HG02973 (cell line): ENCODE measurements around the gene ZMAT3.
"Not testable (repeated sequence)": the region's sequence is repeated elsewhere in the genome, so short reads cannot be mapped to it uniquely, and the experiment has no call there.

Experiments used
- ATAC-seq: cut with Tn5 transposase; IDR thresholded peaks from one replicate; pipeline ENCODE4 v1.9.1; 2021; ENCODE audit warnings: moderate library complexity; ENCODE audit not compliant: unreplicated experiment

Gene ZMAT3, protein sequence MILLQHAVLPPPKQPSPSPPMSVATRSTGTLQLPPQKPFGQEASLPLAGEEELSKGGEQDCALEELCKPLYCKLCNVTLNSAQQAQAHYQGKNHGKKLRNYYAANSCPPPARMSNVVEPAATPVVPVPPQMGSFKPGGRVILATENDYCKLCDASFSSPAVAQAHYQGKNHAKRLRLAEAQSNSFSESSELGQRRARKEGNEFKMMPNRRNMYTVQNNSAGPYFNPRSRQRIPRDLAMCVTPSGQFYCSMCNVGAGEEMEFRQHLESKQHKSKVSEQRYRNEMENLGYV

DNA sequence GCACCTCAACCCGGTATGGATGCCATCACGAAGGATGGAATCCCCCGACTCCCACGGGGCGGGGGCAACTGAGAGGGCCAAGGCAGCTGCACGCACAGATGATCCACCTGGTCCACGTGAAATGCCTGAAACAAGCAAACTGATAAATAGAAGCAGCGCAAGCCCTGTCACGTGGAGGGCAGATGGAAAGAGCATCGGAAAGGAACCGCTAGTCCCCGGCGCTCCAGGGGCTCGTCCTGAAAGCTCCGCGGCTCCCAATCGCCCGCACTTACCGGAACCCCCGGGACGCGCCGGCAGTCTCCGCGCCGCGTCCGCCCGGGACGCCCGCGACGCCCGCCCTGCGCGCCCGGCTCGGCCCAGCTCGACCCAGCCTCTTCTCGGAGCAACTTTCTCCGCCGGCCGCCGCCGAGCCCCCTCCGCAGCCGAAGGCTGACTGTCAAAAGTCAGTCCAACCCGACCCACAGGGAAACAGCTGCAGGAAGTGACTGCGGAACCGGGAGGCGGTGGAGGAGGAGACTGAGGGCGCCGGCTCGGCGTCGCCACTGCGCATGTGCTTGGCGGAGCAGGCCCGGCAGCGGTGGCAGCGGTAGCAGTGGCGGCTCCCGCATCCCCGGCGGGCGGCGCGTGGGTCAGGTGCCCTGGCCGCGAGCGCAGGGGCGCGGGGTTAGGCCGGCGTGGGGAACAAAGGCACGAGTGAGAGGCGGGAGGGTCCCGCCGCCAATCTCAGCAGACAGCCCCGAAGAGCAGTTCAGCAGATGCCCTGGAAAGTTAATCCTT, at the start of gene ZMAT3:
TSS of gene ZMAT3 (minus strand) at position 487 of the 777 bp plus-strand sequence. CDS start 4,057 bp downstream, outside the sequence.
- peak; percentile 61 for ATAC-seq

DNA sequence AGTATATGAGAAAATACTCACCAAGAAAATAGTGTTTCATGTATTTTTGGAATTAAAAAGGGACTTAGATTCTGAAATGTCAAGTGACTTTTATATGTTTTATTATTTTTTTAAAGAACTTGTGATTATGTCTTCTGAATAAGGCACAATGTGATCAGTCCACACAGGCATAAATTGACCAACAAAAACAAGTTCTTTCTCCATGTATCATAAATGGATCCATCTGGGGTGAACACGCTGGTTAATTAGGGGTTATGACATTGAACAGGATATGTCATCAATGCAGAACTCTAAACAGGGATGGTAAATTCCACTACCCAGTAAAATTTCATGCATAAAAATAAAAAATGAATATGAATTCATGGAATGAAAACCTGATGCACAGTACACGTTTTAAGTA, 45.2 kb upstream of the ZMAT3 start:
- ATAC-seq, result no peak

DNA sequence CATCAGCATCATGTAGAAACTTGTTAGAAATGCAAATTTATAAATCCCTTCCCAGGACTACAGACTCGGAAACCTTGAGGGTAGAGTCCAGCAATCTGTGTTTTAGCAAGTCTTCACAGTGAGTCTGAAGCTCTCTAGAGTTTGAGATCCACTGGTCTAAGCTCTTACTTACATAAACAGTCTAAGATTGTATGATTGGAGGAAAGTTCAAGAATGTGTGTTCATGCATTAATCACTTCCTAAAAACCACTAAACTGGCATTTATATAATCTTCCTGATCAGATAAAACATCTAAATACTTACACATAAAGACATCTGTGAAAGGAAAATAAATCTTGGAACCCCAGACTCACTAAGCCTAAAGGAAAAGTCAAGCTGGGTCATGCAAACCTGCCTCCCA, 43.8 kb upstream of the ZMAT3 start:
- ATAC-seq, result not testable (repeated sequence)

DNA sequence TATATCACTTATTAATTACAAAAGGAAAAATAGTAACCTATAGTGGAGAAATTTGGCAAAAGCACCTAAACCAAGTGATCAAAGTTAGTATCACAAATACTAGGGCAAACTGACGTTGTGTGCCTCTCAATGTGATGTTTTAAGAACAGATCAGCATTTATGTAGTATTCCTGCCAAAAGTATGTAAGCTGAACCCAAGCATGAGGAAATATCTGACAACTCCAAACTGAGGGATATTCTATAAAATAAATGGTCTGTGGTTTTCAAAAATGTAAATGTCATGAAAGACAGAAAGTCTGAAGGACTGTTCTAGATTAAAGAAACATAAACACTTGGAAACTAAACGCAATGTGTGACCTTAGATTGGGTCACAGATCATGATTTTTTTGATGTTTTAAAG, 42.3 kb upstream of the ZMAT3 start:
- ATAC-seq, result no peak

DNA sequence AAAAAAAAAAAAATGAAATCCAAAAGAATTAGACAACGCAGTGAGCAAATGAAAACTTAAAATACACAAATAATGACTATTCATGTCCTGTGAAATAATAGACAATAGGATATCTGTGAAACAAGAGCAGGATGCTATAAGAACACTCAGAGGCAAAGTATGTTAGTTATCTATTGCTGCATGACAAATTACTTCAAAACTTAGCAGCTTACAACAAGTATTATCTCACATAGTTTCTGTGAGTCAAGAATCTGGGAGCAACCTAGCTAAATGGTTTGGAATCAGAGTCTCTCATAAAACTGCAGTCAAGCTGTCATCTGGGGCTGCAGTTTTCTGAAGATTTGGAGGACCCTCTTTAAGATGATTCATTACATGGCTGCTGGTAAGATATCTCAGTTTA, 36.5 kb upstream of the ZMAT3 start:
- no peak for ATAC-seq

DNA sequence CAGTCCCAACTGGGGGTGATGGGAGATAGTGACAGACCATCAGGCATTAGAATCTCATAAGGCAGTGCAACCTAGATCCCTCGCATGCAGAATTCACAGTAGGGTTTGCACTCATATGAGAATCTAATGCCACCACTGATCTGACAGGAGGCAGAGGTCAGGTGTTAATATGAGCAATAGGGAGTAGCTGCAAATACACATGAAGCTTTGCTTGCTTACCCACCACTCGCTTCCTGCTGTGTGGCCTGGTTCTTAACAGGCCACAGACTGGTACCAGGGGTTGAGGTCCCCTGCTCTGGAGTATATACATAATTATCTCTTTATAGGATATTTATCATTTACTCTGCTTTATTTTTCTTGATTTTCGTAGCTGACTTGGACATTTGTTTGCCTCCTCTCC, 36.0 kb upstream of the ZMAT3 start:
- ATAC-seq, result no peak

DNA sequence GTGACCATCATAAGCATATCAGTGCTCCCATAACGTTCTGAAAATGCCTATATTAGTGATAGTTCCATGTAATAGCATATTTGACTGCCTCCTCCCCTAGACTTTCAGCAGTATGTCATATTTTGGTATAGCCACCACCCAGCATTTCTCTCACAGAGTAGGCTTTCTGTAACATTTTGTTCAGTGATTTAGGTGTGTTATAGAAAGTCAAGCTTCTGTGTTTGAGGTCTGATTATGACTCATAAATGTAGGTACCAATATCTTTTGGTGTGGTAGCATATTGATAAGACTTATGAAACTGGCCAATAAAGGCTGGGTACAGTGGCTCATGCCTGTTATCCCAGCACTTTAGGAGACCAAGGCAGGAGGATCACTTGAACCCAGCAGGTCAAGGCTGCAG, 34.3 kb upstream of the ZMAT3 start:
- no peak for ATAC-seq

DNA sequence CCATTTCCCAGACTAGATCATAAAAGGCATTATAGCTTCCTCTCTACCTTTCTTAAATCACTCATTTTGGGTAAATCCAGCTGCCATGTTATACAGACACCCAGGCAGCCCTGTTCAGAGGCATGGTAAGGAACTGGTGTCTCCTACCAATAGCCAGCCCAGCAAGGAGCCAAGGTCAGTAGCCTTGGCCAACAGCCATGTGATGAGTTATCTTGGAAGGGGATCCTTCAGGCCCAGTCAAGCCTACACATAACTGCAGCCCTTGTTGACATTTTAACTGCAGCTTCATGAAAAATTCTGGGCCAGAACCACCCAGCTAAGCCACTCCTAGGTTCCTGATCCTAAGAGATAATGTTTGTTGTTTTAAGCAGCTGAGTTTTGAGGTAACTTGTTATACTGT, 29.0 kb upstream of the ZMAT3 start:
- no peak for ATAC-seq

DNA sequence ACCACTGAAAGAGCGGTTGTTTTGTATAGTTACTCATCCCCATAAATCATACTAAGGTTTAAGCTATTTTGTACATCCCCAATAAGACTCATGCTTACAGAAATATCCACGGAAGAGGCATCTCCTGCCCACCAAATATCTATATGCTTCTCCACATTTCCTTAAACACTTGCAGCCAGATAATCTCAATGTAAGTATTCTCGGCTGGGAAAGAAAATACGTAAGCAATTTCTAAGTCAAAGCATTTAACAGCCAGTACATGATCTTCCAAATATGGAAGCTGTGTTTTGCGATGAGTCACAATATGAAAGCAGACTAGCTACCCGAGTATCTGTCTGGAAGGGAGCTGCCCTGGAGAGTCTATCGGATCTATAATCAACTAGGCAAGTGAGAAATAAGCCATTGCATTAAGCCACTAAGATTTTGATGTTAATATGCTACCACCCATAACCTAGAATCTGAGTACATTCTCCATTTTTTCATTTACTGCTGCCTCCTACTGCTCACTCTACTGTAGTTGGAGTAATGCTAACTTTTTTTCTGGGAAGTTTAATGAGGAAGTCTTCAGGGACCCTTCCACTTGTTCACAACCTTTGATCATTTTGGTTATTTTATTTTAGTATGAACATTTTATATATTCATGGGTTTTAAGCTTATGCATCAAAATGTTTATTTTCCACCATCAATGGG, 26.9 kb upstream of the ZMAT3 start:
- ATAC-seq, result no peak

DNA sequence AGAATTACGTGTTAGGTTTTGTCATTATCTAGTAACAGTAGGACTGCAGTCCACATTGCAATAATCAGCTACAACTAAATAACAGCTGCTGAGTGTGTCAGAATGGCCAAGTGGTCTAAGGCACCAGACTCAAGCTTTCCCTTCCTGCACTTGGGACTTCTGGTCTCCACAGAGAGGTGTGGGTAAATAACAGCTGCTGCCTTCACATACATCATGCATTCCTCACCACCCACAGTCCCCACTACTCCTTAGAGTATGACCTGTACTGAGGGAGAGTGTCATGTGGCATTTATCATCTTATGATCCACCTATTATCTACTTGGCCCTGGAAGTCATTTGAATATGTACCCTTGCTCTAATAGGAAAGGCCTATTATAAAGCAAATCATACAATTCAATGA, 22.2 kb upstream of the ZMAT3 start:
- ATAC-seq, result no peak

DNA sequence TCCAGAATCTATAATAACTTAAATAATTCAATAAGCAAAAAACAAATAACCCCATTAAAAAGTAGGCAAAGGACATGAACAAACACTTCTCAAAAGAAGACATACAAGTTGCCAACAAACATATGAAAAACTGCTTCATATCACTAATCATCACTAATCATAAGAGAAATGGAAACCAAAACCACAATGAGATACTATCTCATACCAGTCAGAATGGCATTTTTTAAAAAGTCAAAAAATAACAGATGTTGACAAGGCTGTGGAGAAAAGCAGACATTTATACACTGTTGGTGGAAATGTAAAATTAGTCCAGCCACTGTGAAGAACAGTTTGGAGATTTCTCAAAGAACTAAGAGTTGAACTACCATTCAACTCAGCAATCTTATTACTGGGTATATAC, 19.5 kb upstream of the ZMAT3 start:
- peak; percentile 75 for ATAC-seq

DNA sequence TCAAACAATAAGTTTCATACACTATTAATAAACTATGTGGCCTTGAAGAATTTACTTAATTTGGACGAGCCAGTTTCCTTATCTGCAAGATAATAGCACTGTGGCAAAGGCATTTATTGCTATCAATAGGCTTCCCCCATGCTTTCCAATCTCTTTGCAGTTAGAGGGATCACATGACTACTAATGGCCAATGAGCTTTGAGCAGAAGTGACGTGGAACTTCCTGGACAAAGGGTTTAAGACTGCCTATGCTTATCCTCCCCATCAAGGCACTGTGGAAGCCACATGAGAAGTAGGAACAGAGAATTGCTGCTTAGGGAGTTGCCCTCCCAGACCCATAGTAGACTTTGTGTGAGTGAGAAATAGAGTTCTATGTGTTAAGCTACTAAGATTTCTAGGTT, 16.7 kb upstream of the ZMAT3 start:
- ATAC-seq, result no peak

DNA sequence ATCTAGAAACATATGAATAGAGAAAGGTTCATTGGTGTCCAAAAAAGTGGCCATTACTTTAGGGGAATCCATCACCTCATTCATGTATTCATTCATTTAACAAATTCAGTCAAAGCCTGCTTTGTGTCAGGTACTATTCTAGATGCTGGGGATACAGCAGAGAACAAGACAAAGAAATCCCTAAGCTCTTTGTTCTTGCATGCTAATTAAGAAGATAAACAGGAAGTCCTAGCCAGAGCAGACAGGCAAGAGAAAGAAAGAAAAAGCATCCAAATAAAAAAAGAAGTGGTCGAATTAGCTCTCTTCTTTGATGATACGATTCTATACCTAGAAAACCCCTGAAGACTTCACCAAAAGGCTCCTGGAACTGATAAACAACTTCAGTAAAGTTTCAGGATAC, 12.4 kb upstream of the ZMAT3 start:
- no peak for ATAC-seq

DNA sequence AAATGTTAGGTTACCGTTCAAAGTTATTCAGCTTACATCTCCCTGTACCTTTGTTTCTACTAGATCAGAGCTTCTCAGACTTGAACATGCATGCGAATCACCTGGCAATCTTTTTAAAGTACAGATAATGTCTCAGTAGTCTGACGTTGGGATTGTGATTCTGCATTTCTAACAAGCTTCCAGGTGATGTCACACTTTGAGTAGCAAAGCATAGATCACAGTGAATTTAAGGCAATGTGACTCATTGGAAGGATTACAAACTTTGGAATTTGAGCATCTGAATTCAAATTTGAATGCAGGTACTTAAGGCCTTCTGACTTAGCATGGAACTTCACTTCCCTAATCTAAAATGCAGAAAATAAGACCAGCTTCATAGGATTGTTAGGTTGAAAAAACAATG, 10.8 kb upstream of the ZMAT3 start:
- ATAC-seq, result no peak

DNA sequence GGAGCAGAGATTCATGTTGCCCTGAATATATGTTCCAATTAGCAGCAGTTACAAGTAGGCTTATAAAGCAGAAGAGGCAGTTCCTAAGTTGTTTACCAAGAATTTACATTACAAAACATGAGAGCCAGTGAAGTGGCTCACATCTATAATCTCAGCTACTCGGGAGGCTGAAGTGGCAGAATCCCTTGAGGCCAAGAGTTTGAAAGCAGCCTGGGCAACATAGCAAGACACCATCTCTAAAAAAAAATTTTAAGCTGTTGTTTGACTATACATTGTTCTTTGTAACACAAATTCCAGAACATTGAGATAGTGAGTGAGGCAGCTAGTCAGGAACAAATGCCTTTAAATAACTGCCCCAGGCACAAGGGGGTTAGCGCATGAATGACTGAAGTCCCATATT, 10.3 kb upstream of the ZMAT3 start:
- no peak for ATAC-seq

DNA sequence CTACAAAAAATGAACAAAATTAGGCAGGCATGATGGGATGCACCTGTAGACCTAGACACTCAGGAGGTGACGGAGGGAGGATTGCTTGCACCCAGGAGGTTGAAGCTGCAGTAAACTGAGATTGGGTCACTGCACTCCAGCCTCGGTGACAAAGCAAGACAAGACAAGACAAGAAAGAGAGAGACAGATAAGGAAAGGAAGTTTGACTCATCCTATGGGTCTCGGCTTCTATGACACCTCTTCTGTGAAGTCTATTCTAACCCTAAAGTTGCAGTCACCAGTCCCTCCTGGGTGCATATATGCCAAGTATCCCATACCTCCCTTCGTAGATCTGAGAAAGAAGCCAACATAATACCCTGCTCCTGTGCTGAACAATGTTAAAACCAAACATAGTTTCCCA, 7.9 kb upstream of the ZMAT3 start:
- no peak for ATAC-seq

DNA sequence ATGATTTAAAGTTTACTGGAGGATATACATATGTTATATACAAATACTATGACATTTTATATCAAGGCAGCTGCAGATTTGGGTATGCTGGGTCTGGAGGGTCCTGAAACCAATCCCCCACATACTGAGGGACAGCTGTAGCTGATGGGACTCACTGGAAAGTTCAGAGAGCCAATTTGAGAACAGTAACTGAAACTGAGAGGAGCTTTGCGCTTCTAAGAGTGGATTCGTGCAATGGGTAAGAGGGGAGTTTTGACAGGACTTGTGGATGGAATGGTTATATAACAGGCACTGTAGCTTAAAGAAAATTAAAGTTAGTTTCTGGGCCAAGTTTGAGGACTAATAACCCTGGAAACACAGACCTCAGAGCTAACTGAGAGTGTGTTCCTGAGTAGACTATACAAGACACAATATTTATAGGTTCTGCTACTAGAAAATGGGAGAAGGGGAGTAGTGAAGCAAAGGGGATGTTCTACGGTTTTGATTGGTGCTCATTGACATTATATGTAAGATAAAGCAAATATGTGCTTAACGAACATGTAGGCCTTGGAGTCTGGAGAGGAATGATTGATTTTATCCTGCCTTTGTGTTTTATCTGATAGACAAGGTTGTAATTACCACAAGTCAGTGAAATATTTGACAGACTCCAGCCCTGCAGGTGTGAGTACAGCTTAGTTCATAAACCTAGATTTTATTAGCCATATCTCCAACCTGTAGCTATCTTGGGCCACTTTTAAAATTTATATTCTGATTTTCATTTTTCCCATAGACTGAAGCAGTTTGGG, 4.8 kb upstream of the ZMAT3 start:
- peak; percentile 41 for ATAC-seq

DNA sequence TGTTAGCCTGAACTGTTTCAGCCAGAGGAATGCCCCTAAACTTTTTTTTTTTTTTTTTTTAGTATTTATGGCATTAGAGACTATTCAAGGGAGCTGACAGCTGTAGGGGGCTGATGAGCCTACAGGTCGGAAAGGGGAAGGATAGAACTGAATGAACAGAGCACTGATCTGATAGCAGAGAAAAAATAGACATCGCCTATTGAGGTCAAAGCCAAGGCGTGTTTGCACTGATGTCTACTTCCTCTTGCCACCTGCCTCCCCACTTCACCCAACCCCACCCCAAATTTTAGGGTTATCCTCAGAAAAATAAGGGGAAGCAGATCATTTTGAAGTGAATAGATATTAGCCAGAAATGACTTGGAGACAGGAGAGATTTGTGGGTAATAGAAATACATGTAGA, 3.0 kb upstream of the ZMAT3 start:
- no peak for ATAC-seq

DNA sequence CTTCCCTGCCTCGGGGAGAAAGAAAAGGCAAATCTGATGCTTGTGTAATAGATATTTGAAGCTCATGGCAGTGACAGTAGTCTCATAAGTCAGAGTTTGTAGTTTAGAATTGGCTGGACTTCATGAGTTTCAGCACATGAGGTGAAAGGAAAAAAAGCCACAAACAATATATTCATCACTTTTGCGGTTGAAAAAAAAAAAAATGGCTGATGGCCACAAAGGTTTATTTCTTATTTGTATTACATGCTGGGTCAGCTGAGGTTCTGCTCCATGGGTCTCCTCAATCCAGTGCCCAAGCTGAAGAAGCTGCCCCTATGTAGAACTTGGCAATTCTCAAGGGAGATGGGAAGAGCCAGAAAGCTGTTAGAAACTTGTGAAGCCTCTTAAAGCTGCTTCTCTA, 2.2 kb upstream of the ZMAT3 start:
- no peak for ATAC-seq

DNA sequence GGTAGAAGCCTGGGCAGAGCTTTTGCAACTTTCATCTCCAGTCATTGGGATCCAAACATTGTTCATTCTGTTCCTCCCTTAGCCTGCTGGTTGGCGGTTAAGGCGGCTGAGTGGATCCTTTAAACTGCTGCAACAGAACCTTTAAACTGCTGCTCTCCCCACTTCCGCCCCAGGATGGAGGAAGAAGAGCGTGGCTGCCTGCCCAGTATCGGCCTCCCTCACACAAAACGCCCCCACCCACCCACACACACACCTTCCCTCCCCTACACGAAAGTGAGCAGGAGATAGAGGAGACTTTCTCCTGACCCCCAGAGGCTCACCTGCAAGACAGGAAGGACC, 460 bp upstream of the ZMAT3 start:
- ATAC-seq, result peak; percentile 14

DNA sequence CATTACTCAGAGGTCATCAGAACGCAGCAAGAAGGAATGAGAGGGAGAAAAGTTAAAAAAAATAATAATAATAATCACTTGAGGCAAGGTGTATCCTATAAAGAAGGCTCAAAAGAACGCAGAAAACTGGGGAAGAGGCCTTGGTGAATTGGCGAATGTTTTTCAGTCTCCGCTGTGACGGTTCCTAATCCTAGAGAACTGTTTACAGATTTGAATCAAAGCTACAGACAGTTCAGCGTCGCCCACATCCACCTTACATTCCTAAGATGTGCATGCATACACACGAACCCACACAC, 634 bp downstream of the ZMAT3 start:
- no peak for ATAC-seq
